ENCODE measurements around the gene TNKS2.
A peak's percentile ranks its signal among the peaks of the same experiment; 100 is the strongest.

Gene TNKS2

GRCh38 chr10:91787810-91788209 lies 10.4 kb upstream of the TNKS2 start:
- Histone ChIP-seq H3K4me1 (no peaks in the 10 kb centered on the region), H3K27me3 (ENCODE audit: control insufficient read depth, insufficient read depth, low read length) (no peaks in the 10 kb centered on the region), H3K4me3 (ENCODE audit: low read depth, low read length) (no peak overlapping the region), H3K36me3 (ENCODE audit: control insufficient read depth, insufficient read depth, low read length) (no peaks in the 10 kb centered on the region), H3K79me2 (no peaks in the 10 kb centered on the region), H3K9me3 (ENCODE audit: control insufficient read depth, low read length) (no peaks in the 10 kb centered on the region), H3K9ac (no peak overlapping the region), H3K27ac (no peak overlapping the region), H2AFZ (no peak overlapping the region), H3K4me2 (ENCODE audit: low read length) (no peak overlapping the region)
- no peak for TF ChIP-seq CTCF (IDR thresholded peaks at IDR 0.05)

- H3K4me1 ChIP-seq, result no peaks in the 10 kb centered on the region
- H3K4me3 ChIP-seq (ENCODE audit: low read depth, low read length), result no peak overlapping the region
These were observed 9.7 kb upstream of the TNKS2 start for GRCh38 chr10:91788527-91788926.

GRCh38 chr10:91796331-91797047 lies 1.7 kb upstream of the TNKS2 start:
- Histone ChIP-seq H3K4me1 (peaks cover 5% of the 10 kb centered on the region), H3K36me3 (ENCODE audit: control insufficient read depth, insufficient read depth, low read length) (no peaks in the 10 kb centered on the region), H3K4me2 (ENCODE audit: low read length) (peak overlapping the region; percentile 79), H3K4me3 (ENCODE audit: low read depth, low read length) (peak overlapping the region; percentile 19), H3K27me3 (ENCODE audit: control insufficient read depth, insufficient read depth, low read length) (no peaks in the 10 kb centered on the region), H3K27ac (peak overlapping the region; percentile 40), H3K9ac (no peak overlapping the region), H3K79me2 (peaks cover 20% of the 10 kb centered on the region), H3K9me3 (ENCODE audit: control insufficient read depth, low read length) (no peaks in the 10 kb centered on the region), H2AFZ (peak overlapping the region; percentile 94)
- no peak for TF ChIP-seq CTCF (IDR thresholded peaks at IDR 0.05)

More at GRCh38 chr10:91788527-91788926, 9.7 kb upstream of the TNKS2 start:
- no peak overlapping the region for H3K9ac ChIP-seq
- no peak overlapping the region for H2AFZ ChIP-seq
- no peak overlapping the region for H3K4me2 ChIP-seq (ENCODE audit: low read length)
- no peak for TF ChIP-seq CTCF (IDR thresholded peaks at IDR 0.05)
- no peaks in the 10 kb centered on the region for H3K27me3 ChIP-seq (ENCODE audit: control insufficient read depth, insufficient read depth, low read length)
- no peaks in the 10 kb centered on the region for H3K36me3 ChIP-seq (ENCODE audit: control insufficient read depth, insufficient read depth, low read length)
- no peak overlapping the region for H3K27ac ChIP-seq
- no peaks in the 10 kb centered on the region for H3K9me3 ChIP-seq (ENCODE audit: control insufficient read depth, low read length)
- H3K79me2 ChIP-seq, result no peaks in the 10 kb centered on the region

- Histone ChIP-seq H3K4me3 (ENCODE audit: low read depth, low read length) (peak overlapping the region; percentile 90), H3K79me2 (peaks cover 27% of the 10 kb centered on the region), H3K36me3 (ENCODE audit: control insufficient read depth, insufficient read depth, low read length) (no peaks in the 10 kb centered on the region), H3K4me1 (peaks cover 5% of the 10 kb centered on the region), H3K9ac (no peak overlapping the region), H3K27me3 (ENCODE audit: control insufficient read depth, insufficient read depth, low read length) (no peaks in the 10 kb centered on the region), H3K9me3 (ENCODE audit: control insufficient read depth, low read length) (no peaks in the 10 kb centered on the region), H3K27ac (peak overlapping the region; percentile 88), H2AFZ (peak overlapping the region; percentile 94), H3K4me2 (ENCODE audit: low read length) (peak overlapping the region; percentile 79)
- no peak for TF ChIP-seq CTCF (IDR thresholded peaks at IDR 0.05)
These were observed 1.1 kb upstream of the TNKS2 start for GRCh38 chr10:91797048-91797690.
